NCI-H2029 (cell line): ENCODE results near the gene LRRC75B.

Experiments
- DNase-seq: peaks from one replicate; lab custom pipeline; 2025; lab: John Stamatoyannopoulos, UW

Gene LRRC75B

GRCh38 chr22:24585461-24585860, 7.4 kb downstream of the LRRC75B start:
- no peak for DNase-seq

DNA sequence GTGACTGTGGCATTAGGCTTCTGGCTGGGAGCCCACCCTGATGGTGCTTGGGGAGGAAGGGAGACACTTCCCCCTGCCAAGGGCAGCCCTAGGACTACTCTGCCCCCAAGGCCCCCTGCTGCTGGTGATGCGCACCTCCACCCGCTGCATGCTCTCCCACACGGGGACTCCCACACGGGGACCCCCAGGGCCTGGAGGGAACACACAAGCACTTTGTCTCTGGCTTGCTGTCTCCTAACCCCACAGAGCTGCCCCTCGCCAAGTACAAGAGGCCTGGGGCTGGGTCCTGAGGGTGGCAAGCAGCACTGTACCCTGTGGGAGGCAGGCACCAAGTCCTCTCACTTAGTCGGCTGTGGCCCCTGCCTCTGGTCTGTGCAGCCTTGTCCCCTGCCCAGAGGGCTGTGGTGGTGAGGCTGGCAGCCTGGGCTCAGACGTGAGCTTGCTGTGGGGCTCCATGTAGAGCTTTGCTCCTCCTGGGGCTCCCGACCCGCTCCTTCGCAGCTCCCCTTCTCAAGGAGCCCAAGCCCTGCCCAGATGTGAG, 7.9 kb downstream of the LRRC75B start:
- no peak for DNase-seq

GRCh38 chr22:24584166-24584790, 8.6 kb downstream of the LRRC75B start:
- DNase-seq: no peak

DNA sequence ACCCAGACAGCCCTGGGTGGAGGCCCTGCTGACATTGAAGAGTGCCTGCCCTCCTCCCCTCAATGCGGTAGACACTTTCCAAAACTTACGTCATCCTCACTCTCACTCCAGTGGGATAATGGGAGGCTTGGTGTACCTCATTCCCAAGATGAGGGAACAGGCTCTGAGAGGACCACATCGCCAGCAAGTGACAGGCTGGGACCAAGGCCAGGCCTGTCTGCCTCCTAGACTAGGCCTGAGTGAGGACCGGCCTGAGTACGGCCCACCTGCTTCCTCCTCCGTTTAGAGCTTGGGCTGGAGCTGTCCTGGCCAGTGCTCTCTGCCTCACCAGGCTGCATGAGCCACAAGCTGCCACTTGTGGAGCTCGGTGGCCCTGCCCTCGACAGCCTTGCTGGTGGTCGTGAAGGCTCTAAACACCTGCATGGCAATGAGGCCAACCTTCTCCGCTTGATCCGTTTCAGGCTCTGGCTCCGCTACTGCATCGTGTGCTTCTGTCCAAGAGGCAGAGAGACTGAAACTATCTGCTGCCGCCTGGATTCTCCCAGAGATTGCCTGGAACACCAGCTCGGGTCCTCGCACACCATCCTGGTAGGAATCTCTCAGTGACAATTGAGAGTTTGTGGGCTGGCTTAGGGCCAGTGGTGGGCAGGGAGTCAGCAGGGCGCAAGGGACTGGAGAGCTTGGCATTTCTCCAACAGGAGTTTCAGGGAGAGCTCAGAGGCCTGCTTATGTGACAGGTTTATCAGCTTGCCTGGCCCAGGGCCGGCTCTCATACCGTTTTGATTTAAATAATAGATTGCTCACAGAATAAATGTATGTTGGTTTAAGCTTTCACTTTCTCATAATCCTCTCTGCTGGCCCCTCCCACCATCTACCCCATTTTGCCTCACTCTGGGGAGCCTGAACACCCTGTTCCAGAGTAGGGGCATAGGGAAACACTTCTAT, 9.4 kb downstream of the LRRC75B start:
- DNase-seq: peak; percentile 74

DNA sequence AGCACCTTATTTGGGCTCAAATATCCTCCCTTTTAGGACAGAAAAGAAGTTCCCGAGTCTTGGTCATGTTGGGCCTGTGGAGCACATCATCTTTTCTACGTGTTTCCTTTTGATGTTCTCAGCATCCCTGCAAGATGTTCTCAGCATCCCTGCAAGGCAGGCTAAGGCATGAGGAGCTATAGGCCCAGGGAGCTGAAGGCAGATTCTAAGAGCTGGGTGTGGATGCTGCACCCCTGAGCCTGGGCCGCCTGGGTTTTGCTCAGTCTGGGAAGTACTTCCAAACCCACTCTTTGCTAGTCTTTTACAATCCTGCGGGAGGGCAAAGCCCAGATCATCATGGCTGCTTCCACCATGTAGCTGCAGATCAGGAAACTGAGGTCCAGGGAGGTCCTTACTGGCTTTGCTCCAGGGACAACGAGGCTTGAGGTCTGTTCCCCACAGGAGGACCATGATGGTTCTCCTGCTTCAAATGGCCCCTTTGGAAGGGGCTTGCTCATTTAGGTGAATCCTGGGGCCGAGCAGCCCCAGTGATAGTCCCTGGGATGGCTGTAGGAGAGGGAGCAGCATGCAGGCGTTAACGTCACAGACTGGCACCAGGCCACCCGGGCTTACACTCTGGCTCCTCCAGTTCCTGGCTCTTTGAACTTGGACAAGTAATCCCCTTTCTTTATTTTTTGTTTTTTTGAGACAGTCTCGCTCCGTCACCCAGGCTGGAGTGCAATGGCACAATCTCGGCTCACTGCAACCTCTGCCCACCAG, 10.6 kb downstream of the LRRC75B start:
- DNase-seq: no peak

GRCh38 chr22:24580276-24580675, 12.6 kb downstream of the LRRC75B start:
- DNase-seq: no peak

DNA sequence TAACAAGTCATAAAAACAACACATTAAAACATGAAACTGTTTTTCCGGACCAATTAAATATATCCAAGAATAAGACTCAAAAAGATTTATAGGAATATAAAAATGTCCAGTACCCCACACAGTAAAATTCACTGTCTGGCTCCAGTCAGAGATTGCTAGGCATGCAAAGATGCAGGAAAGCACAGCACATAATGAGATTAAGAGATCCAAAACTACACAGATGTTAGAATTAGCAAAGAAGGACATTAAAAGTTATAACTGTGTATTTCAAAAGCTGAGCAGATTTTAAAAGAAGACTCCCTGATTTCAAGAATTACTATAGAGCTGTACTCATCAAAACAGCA, 13.6 kb downstream of the LRRC75B start:
- no peak for DNase-seq

DNA sequence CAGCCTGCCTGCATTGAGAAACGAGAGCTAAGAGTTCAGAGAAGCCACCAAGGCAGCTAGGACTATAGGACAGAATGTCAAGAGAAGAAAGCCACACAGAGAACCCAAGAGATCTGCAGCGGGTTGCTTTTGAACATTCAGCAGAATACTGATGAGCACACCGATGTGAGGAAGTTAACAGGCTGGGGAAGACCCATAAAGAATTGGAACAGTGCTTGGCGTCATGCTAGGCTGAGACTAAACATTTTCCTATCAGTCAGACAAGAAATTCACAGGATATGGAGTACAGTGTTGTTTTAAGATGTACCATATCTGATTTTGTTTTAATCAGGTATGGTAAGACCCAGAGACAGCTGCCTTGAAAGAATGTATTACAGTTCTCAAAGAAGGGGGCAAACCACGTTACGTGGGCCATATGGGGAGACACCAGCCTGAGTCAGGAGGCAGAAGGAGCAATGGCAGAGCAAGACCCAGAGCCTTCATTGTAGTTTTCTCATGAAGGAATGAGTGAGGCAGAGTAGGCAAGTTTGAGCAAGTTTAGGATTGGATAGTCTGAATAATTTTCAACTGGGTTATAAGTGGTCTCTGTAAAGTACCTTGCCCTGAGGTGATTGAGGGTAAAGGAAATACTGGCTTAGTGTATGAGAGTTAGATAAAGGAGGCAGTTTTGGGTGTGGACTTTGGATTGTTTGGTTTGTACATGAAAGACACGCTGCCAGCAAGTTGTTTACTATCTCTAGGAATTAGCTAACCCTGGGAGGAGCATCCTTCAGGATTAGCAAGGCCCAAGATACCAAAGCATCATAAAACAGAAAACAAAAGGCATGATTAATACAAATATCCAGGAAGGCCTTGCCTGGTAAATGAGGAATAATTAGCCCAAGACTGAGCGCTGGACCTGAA, 14.3 kb downstream of the LRRC75B start:
- DNase-seq: no peak

GRCh38 chr22:24576778-24577177, 16.1 kb downstream of the LRRC75B start:
- DNase-seq: no peak

DNA sequence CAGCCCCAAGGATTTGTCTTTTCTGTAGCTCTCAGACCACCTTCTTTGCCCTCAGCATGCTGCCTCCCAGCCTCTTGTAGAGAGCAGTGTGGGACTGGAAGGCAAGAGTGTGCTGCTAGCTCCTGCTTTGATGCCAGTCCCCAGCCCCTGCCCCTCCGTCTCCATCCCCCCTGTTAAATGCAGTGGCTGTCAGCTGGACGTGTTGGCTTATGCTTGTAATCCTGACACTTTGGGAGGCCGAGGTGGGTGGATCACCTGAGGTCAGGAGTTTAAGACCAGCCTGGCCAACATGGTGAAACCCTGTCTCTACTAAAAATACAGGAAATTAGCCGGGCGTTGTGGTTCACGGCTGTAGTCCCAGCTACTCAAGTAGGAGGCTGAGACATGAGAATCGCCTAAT, 21.6 kb downstream of the LRRC75B start:
- DNase-seq: no peak

- DNase-seq: no peak
Measured at GRCh38 chr22:24567668-24568067, 25.2 kb downstream of the LRRC75B start.

GRCh38 chr22:24566899-24567511, 25.9 kb downstream of the LRRC75B start:
- DNase-seq: peak; percentile 11

DNA sequence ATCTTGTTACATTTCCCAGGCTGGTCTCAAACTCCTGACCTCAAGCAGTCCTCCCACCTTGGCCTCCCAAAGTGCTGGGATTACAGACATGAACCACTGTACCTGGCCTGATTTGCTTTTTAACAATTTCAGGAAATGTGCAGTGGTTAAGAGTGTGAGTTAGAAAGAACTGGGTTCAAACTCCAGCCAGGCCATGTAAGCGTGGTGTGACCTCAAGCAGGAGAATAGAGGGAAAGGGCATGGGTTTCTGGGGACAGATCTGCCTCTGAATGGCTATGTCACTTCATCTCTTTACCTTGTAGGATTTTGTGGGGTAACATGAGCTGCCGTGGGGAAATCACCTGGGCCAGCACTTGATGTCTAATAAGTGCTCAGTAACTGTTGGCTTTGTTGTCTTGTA, 27.8 kb downstream of the LRRC75B start:
- DNase-seq: no peak

- no peak for DNase-seq
Measured at GRCh38 chr22:24564376-24565058, 28.4 kb downstream of the LRRC75B start.

GRCh38 chr22:24563246-24563645, 29.6 kb downstream of the LRRC75B start:
- no peak for DNase-seq

- no peak for DNase-seq
Measured at GRCh38 chr22:24559471-24559870, 33.4 kb downstream of the LRRC75B start.

GRCh38 chr22:24555165-24556039, 37.5 kb downstream of the LRRC75B start, which contains the start of gene SNRPD3:
Gene SNRPD3, plus strand, starts transcription at chr22:24555999. Its CDS starts 1,676 bp downstream, at chr22:24557675.
- peak; percentile 96 for DNase-seq

GRCh38 chr22:24554313-24555164, 38.3 kb downstream of the LRRC75B start, which contains the start of gene GUCD1:
Gene GUCD1, minus strand, starts transcription at chr22:24555138. Its CDS starts 147 bp downstream, at chr22:24554991.
- no peak for DNase-seq
